Neural cell (in vitro differentiated cells): ENCODE results near the gene UROC1. TPM values are rescaled to one million over a fixed set of nuclear protein-coding genes. Genes with fewer than 3 reads are reported as not detected.

Experiments
- H2AFZ ChIP-seq: fragments of 200-600, 300-800 bp; sonication (generic), shearing (Covaris generic); 2 replicates; pipeline ENCODE4 v1.6.0; 2014; ENCODE audit warnings: low read depth, mild to moderate bottlenecking, antibody characterized with exemption, low read length, moderate library complexity
- H3F3A ChIP-seq: fragments of 200-600 bp; shearing (Covaris generic); 2 replicates; pipeline ENCODE4 v1.6.1; 2016; ENCODE audit warnings: mild to moderate bottlenecking, moderate library complexity, mixed read lengths, antibody characterized with exemption, low read length; ENCODE audit not compliant: insufficient read depth, poor library complexity, severe bottlenecking
- H3K27ac ChIP-seq: fragments of 200-600, 300-800 bp; sonication (generic), shearing (Covaris generic); 2 replicates; pipeline ENCODE4 v1.5.1; 2014; ENCODE audit warnings: mild to moderate bottlenecking, low read length, moderate library complexity
- H3K27me3 ChIP-seq: fragments of 300-800, 200-600 bp; sonication (generic), shearing (Covaris generic); 2 replicates; pipeline ENCODE4 v1.6.0; 2014; ENCODE audit warnings: mild to moderate bottlenecking, low read depth, low read length, moderate library complexity; ENCODE audit not compliant: insufficient read depth
- H3K36me3 ChIP-seq: fragments of 300-800, 200-600 bp; sonication (generic), shearing (Covaris generic); 2 replicates; pipeline ENCODE4 v1.5.1; 2014; ENCODE audit warnings: mild to moderate bottlenecking, antibody characterized with exemption, low read length, moderate library complexity; ENCODE audit not compliant: insufficient read depth
- H3K4me2 ChIP-seq: fragments of 300-800, 200-600 bp; sonication (generic), shearing (Covaris generic); 2 replicates; pipeline ENCODE4 v1.6.0; 2014; ENCODE audit warnings: mild to moderate bottlenecking, low read length
- H3K4me3 ChIP-seq: fragments of 300-800, 200-600 bp; sonication (generic), shearing (Covaris generic); 2 replicates; pipeline ENCODE4 v1.5.1; 2014; ENCODE audit warnings: mild to moderate bottlenecking, low read length, moderate library complexity
- H3K79me2 ChIP-seq: fragments of 200-600 bp; shearing (Covaris generic); replicated peaks from 2 replicates; pipeline ENCODE4 v1.6.0; 2014; ENCODE audit warnings: mild to moderate bottlenecking, low read length, moderate library complexity; ENCODE audit not compliant: insufficient read depth
- H3K9ac ChIP-seq: fragments of 300-800, 200-600 bp; sonication (generic), shearing (Covaris generic); 2 replicates; pipeline ENCODE4 v1.6.1; 2016; ENCODE audit warnings: mild to moderate bottlenecking, low read length, mixed read lengths
- H3K9me2 ChIP-seq: fragments of 200-600 bp; shearing (Covaris generic); 2 replicates; pipeline ENCODE4 v1.6.1; 2016; ENCODE audit warnings: mild to moderate bottlenecking, low read length, mixed read lengths; ENCODE audit not compliant: insufficient read depth
- H3K9me3 ChIP-seq: fragments of 200-600, 300-800 bp; sonication (generic), shearing (Covaris generic); 2 replicates; pipeline ENCODE4 v1.6.1; 2016; ENCODE audit warnings: mild to moderate bottlenecking, mixed run types, low read length, moderate library complexity, mixed read lengths
- H4K20me1 ChIP-seq: fragments of 200-600 bp; shearing (Covaris generic); 2 replicates; pipeline ENCODE4 v1.6.1; 2016; ENCODE audit warnings: mild to moderate bottlenecking, mixed run types; ENCODE audit not compliant: insufficient read depth
- EP300 ChIP-seq: fragments of 450-650 bp; conservative IDR thresholded peaks from 2 replicates; pipeline ENCODE4 v1.6.1; 2014; ENCODE audit warnings: antibody characterized with exemption, mild to moderate bottlenecking, moderate library complexity; ENCODE audit not compliant: poor library complexity, severe bottlenecking
- EZH2 ChIP-seq: fragments of 200-600, 300-800 bp; shearing (Covaris generic), sonication (generic); IDR thresholded peaks from 2 replicates; pipeline ENCODE4 v1.6.1; 2014; ENCODE audit warnings: antibody characterized with exemption, low read length, borderline replicate concordance, mild to moderate bottlenecking; ENCODE audit not compliant: insufficient read depth, poor library complexity, severe bottlenecking
- MXI1 ChIP-seq: fragments of 450-650 bp; conservative IDR thresholded peaks from 2 replicates; pipeline ENCODE4 v1.6.1; 2014; ENCODE audit warnings: antibody characterized with exemption, mild to moderate bottlenecking; ENCODE audit not compliant: poor library complexity, severe bottlenecking
- POLR2AphosphoS5 ChIP-seq: IDR thresholded peaks from 2 replicates; pipeline ENCODE4 v1.6.1; 2012
- RAD21 ChIP-seq: fragments of 450-650 bp; conservative IDR thresholded peaks from 2 replicates; pipeline ENCODE4 v1.6.1; 2014; ENCODE audit warnings: antibody characterized with exemption, mild to moderate bottlenecking, moderate library complexity
- SMC3 ChIP-seq: fragments of 450-650 bp; conservative IDR thresholded peaks from 2 replicates; pipeline ENCODE4 v1.6.1; 2014; ENCODE audit warnings: antibody characterized with exemption, mild to moderate bottlenecking, moderate library complexity; ENCODE audit not compliant: poor library complexity
- TAF1 ChIP-seq: IDR thresholded peaks from 2 replicates; pipeline ENCODE4 v1.6.1; 2012; ENCODE audit warnings: low read depth
- polyA plus RNA-seq: library from polyadenylated mRNA; depleted of rRNA; stranded (reverse); fragments of >200 nt; gene quantifications from 2 replicates; pipeline ENCODE4 v1.2.3, GENCODE V29; 2014
- TF ChIP-seq, protein P1 (sequence below): IDR thresholded peaks from 2 replicates; pipeline ENCODE4 v1.6.1; 2012; ENCODE audit warnings: borderline replicate concordance
- TF ChIP-seq, protein P2 (sequence below): fragments of 450-650 bp; IDR thresholded peaks from 2 replicates; pipeline ENCODE4 v1.5.1; 2014; ENCODE audit warnings: antibody characterized with exemption, mild to moderate bottlenecking, moderate library complexity; ENCODE audit not compliant: poor library complexity, severe bottlenecking

Gene UROC1
- polyA plus RNA-seq, 1 donor from 2014 or later: not detected

DNA sequence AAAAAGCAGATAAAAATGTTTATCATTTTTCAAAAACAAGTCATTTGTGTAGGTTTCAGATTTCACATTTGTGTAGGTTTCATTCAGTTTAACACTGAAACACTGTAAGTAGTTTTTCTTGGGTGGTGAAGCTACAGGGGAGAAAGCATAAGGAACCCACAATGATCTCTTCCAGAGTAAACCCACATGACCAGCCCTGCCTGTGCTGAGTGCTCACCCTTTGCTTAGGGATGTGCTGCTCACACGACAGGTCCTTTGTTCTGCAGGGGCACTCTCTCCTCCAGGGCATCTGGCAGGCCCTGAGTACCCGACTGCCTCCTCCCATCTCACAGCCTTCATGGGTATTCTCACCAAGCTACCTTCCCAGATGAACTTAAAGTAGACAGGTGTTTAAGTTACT lies 70.8 kb downstream of the UROC1 start:
- no peak overlapping the region for H3K9ac ChIP-seq
- H3K9me3 ChIP-seq: no peaks in the 10 kb centered on the region
- H3K4me3 ChIP-seq: no peak overlapping the region
- no peak overlapping the region for H3K4me2 ChIP-seq
- no peaks in the 10 kb centered on the region for H3K36me3 ChIP-seq
- H3K27ac ChIP-seq: no peak overlapping the region
- no peaks in the 10 kb centered on the region for H3K27me3 ChIP-seq
- no peaks in the 10 kb centered on the region for H3K79me2 ChIP-seq
- TF ChIP-seq POLR2AphosphoS5 (no peak), EP300 (no peak), EZH2 (no peak), TAF1 (no peak), RAD21 (no peak), SMC3 (no peak), MXI1 (no peak)
- TF ChIP-seq, protein P1, sequence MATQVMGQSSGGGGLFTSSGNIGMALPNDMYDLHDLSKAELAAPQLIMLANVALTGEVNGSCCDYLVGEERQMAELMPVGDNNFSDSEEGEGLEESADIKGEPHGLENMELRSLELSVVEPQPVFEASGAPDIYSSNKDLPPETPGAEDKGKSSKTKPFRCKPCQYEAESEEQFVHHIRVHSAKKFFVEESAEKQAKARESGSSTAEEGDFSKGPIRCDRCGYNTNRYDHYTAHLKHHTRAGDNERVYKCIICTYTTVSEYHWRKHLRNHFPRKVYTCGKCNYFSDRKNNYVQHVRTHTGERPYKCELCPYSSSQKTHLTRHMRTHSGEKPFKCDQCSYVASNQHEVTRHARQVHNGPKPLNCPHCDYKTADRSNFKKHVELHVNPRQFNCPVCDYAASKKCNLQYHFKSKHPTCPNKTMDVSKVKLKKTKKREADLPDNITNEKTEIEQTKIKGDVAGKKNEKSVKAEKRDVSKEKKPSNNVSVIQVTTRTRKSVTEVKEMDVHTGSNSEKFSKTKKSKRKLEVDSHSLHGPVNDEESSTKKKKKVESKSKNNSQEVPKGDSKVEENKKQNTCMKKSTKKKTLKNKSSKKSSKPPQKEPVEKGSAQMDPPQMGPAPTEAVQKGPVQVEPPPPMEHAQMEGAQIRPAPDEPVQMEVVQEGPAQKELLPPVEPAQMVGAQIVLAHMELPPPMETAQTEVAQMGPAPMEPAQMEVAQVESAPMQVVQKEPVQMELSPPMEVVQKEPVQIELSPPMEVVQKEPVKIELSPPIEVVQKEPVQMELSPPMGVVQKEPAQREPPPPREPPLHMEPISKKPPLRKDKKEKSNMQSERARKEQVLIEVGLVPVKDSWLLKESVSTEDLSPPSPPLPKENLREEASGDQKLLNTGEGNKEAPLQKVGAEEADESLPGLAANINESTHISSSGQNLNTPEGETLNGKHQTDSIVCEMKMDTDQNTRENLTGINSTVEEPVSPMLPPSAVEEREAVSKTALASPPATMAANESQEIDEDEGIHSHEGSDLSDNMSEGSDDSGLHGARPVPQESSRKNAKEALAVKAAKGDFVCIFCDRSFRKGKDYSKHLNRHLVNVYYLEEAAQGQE: no peak
- TF ChIP-seq, protein P2, sequence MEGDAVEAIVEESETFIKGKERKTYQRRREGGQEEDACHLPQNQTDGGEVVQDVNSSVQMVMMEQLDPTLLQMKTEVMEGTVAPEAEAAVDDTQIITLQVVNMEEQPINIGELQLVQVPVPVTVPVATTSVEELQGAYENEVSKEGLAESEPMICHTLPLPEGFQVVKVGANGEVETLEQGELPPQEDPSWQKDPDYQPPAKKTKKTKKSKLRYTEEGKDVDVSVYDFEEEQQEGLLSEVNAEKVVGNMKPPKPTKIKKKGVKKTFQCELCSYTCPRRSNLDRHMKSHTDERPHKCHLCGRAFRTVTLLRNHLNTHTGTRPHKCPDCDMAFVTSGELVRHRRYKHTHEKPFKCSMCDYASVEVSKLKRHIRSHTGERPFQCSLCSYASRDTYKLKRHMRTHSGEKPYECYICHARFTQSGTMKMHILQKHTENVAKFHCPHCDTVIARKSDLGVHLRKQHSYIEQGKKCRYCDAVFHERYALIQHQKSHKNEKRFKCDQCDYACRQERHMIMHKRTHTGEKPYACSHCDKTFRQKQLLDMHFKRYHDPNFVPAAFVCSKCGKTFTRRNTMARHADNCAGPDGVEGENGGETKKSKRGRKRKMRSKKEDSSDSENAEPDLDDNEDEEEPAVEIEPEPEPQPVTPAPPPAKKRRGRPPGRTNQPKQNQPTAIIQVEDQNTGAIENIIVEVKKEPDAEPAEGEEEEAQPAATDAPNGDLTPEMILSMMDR: no peak
- H4K20me1 ChIP-seq: no peaks in the 10 kb centered on the region
- H3K9me2 ChIP-seq: no peaks in the 10 kb centered on the region
- no peak overlapping the region for H2AFZ ChIP-seq
- no peaks in the 10 kb centered on the region for H3F3A ChIP-seq

DNA sequence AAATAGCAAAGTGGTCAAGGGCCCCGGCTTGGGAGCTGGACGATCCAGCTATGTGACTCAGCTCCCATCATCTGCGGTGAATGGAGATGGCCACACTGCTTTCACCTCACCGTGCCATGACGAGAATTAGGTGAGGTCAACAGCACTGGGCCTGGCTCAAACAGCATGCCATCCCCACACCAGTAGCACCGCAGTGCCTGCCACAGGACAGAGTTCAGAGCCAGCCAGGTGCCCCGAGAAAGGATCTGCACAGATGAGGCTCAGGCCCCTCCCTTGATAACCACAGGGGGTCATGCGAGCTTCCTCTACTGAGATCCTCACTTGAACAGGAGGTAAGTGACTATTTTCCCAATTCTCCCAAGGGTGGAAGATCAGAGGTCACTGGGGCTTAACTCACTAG lies 71.3 kb downstream of the UROC1 start:
- no peaks in the 10 kb centered on the region for H3F3A ChIP-seq
- H3K36me3 ChIP-seq: no peaks in the 10 kb centered on the region
- no peaks in the 10 kb centered on the region for H3K9me3 ChIP-seq
- H3K4me3 ChIP-seq: no peak overlapping the region
- H2AFZ ChIP-seq: no peak overlapping the region
- no peak overlapping the region for H3K4me2 ChIP-seq
- H3K9ac ChIP-seq: no peak overlapping the region
- H3K27me3 ChIP-seq: no peaks in the 10 kb centered on the region
- TF ChIP-seq SMC3: no peak
- TF ChIP-seq MXI1: no peak
- H3K27ac ChIP-seq: no peak overlapping the region
- H3K79me2 ChIP-seq: no peaks in the 10 kb centered on the region
- H4K20me1 ChIP-seq: no peaks in the 10 kb centered on the region
- H3K9me2 ChIP-seq: no peaks in the 10 kb centered on the region

DNA sequence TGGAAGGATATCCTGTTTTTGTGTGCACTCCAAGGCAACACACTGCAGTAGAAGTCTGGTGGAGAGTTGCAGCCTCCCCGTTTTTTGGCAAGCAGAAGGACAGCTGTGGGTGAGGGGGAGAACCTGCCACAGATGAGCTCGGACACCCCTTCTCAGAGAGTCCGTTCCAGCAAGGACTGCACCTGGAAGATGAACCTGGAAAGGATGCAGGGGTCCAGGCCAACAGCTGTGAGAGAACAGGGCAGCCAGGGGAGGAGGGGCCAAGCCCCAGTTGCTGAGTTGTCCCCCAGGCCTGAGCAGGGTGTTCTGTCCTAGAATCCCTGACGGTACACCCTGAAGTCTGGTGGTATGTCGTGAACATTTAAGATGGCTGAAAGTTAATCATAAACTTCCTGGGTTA lies 72.1 kb downstream of the UROC1 start:
- Histone ChIP-seq H3K36me3 (no peaks in the 10 kb centered on the region), H3K27me3 (no peaks in the 10 kb centered on the region), H3K27ac (no peak overlapping the region), H3K4me3 (no peak overlapping the region), H2AFZ (no peak overlapping the region), H3K9ac (no peak overlapping the region), H3K9me2 (no peaks in the 10 kb centered on the region), H4K20me1 (no peaks in the 10 kb centered on the region), H3K4me2 (no peak overlapping the region), H3K9me3 (no peaks in the 10 kb centered on the region), H3F3A (no peaks in the 10 kb centered on the region), H3K79me2 (no peaks in the 10 kb centered on the region)
- TF ChIP-seq, protein P1: no peak
- TF ChIP-seq RAD21: no peak
- TF ChIP-seq, protein P2: no peak
- TF ChIP-seq SMC3: no peak
- TF ChIP-seq EZH2: no peak
- TF ChIP-seq EP300: no peak
- TF ChIP-seq TAF1: no peak
- no peak for TF ChIP-seq MXI1
- TF ChIP-seq POLR2AphosphoS5: no peak
